Lower leg skin (tissue), 3 donors: ENCODE measurements around the gene OR8B8.

Experiments used
- CTCF ChIP-seq, 3 donors: fragments of 450-650 bp; IDR thresholded peaks; one replicate each; pipeline ENCODE4 v1.5.1; 2016; ENCODE audit warnings: antibody characterized with exemption in 3 of 3, mild to moderate bottlenecking in 3 of 3, moderate library complexity in 2 of 3
- POLR2A ChIP-seq, 2 donors: fragments of 450-650 bp; IDR thresholded peaks; one replicate each; pipeline ENCODE4 v1.6.1; 2016 to 2017; ENCODE audit warnings: antibody characterized with exemption in 2 of 2, mild to moderate bottlenecking in 1 of 2, moderate library complexity in 1 of 2

GRCh38 chr11:124409906-124410305 is 35.6 kb downstream of the OR8B8 start:
- TF ChIP-seq CTCF (IDR thresholded peaks at IDR 0.05) (no peak), POLR2A (IDR thresholded peaks at IDR 0.05) (no peak)
